HepG2 (cell line): ENCODE data around the gene DAPP1. TPM values are rescaled to one million over a fixed set of nuclear protein-coding genes. Genes with fewer than 3 reads are reported as not detected.

ENCODE experiments used
- ATAC-seq: fragments of 200-7000 bp; cut with Tn5 transposase; 3 replicates; pipeline ENCODE4 v1.9.1; 2020; ENCODE audit warnings: mild to moderate bottlenecking, moderate library complexity
- BruUV-seq: library from RNA; stranded (reverse); fragments of 400-500 nt; replicated peaks from 2 replicates; lab custom pipeline; 2021; lab: Mats Ljungman, UMichigan
- CTCF ChIA-PET: fragments of 300-600 bp; formaldehyde crosslinking; extraction: SDS; loops from one replicate; lab custom pipeline; 2021; ENCODE audit warnings: low total read pairs, inconsistent platforms, low intra/inter-chr PET ratio; lab: Yijun Ruan, JAX
- POLR2A ChIA-PET: fragments of 350-600 bp; sonication (Branson Sonifier 250); formaldehyde crosslinking; loops from one replicate; lab custom pipeline; 2020; ENCODE audit warnings: antibody characterized with exemption, inconsistent platforms; lab: Yijun Ruan, JAX
- DNase-seq: peaks from one replicate; pipeline ENCODE4 v3.0.0-alpha.2; 2015; ENCODE audit warnings: low spot score
- FAIRE-seq: peaks from 3 replicates; lab custom pipeline; 2011; peaks lifted over from hg19 to GRCh38; lab: Jason Lieb, UNC
- H2AFZ ChIP-seq: one replicate; pipeline ENCODE4 v1.6.1; 2011; ENCODE audit warnings: low read length, inconsistent platforms
- H3K27ac ChIP-seq: fragments of 300-600 bp; 3 replicates; pipeline ENCODE4 v1.8.0; 2011; ENCODE audit warnings: mixed run types, mild to moderate bottlenecking, mixed read lengths, low read length, inconsistent platforms; ENCODE audit not compliant: insufficient read depth; ENCODE audit errors: extremely low read length
- H3K27me3 ChIP-seq, 2 experiments: fragments of 200-600 bp in 1 of 2; 2 replicates in 1 of 2; 3 replicates in 1 of 2; pipeline versions ENCODE4 v1.6.0 to v1.8.0; 2011; ENCODE audit warnings: low read length in 2 of 2, mild to moderate bottlenecking in 2 of 2, moderate library complexity in 2 of 2, inconsistent platforms in 1 of 2; ENCODE audit not compliant: insufficient read depth in 2 of 2, control insufficient read depth in 1 of 2
- H3K36me3 ChIP-seq, 2 experiments: fragments of 200-600 bp in 1 of 2; replicated peaks in 1 of 2; 2 replicates in 1 of 2; 3 replicates in 1 of 2; pipeline versions ENCODE4 v1.5.1 to v1.8.0; 2011; ENCODE audit warnings: low read length in 2 of 2, inconsistent platforms in 1 of 2; ENCODE audit not compliant: insufficient read depth in 2 of 2, control insufficient read depth in 1 of 2
- H3K4me1 ChIP-seq: 2 replicates; pipeline ENCODE4 v1.5.1; 2012; ENCODE audit warnings: low read length, inconsistent platforms; ENCODE audit not compliant: insufficient read depth
- H3K4me2 ChIP-seq: 2 replicates; pipeline ENCODE4 v1.6.0; 2011; ENCODE audit warnings: low read depth, low read length, inconsistent platforms
- H3K4me3 ChIP-seq, 3 experiments: fragments of 200-600 bp in 1 of 3; sonication (generic), shearing (Covaris generic) in 1 of 3; replicated peaks in 1 of 3; 2 replicates each; pipeline ENCODE4 v1.5.1; 2011 to 2016; ENCODE audit warnings: low read length in 3 of 3, inconsistent platforms in 2 of 3, low read depth in 2 of 3, mild to moderate bottlenecking in 2 of 3, control low read depth in 1 of 3, mixed read lengths in 1 of 3; ENCODE audit not compliant: insufficient read depth in 1 of 3
- H3K79me2 ChIP-seq: one replicate; pipeline ENCODE4 v1.6.1; 2011; ENCODE audit warnings: low read length, inconsistent platforms; ENCODE audit not compliant: insufficient read depth
- H3K9ac ChIP-seq: 2 replicates; pipeline ENCODE4 v1.6.0; 2011; ENCODE audit warnings: mild to moderate bottlenecking, low read depth, low read length, inconsistent platforms; ENCODE audit not compliant: insufficient read depth
- H3K9me3 ChIP-seq: 2 replicates; pipeline ENCODE4 v1.5.1; 2012; ENCODE audit warnings: mild to moderate bottlenecking, low read length
- H4K20me1 ChIP-seq: 2 replicates; pipeline ENCODE4 v1.6.0; 2011; ENCODE audit warnings: inconsistent platforms, mild to moderate bottlenecking, low read length, moderate library complexity; ENCODE audit not compliant: insufficient read depth
- ATF1 ChIP-seq: IDR thresholded peaks from 2 replicates; pipeline ENCODE4 v1.6.1; 2016; ENCODE audit warnings: mild to moderate bottlenecking, control low read depth
- FIP1L1 ChIP-seq: fragments of 200-400 bp; formaldehyde crosslinking; IDR thresholded peaks from 2 replicates; pipeline ENCODE4 v1.6.1; 2018; ENCODE audit warnings: low read depth, mild to moderate bottlenecking, low read length, moderate library complexity, borderline replicate concordance; ENCODE audit not compliant: insufficient read depth
- GATA4 ChIP-seq: sonication (generic); IDR thresholded peaks from 2 replicates; pipeline ENCODE4 v1.6.1; 2016; ENCODE audit warnings: antibody characterized with exemption, low read depth, borderline replicate concordance
- MBNL3 ChIP-seq: fragments of 250-450 bp; sonication (Bioruptor Pico); conservative IDR thresholded peaks from 2 replicates; pipeline ENCODE4 v1.8.0; 2022; ENCODE audit warnings: mild to moderate bottlenecking, inconsistent platforms
- MED8 ChIP-seq: sonication (generic); formaldehyde crosslinking; IDR thresholded peaks from 2 replicates; pipeline ENCODE4 v1.8.1; 2023; ENCODE audit warnings: mild to moderate bottlenecking, missing genetic modification reagents; ENCODE audit not compliant: insufficient replicate concordance
- TBX3 ChIP-seq: fragments of 450-650 bp; IDR thresholded peaks from 2 replicates; pipeline ENCODE4 v1.6.1; 2017; ENCODE audit warnings: antibody characterized with exemption, mild to moderate bottlenecking, inconsistent platforms, borderline replicate concordance
- TP53 ChIP-seq: sonication (generic); formaldehyde crosslinking; conservative IDR thresholded peaks from 2 replicates; pipeline ENCODE4 v1.4.0; 2020; ENCODE audit warnings: missing genetic modification reagents
- WGBS: methylation state at CpG from one replicate; pipeline ENCODE4 v1.1.6; 2017; ENCODE audit warnings: low lambda C conversion rate; 5-methylcytosine and 5-hydroxymethylcytosine counted together
- in situ Hi-C: cut with HindIII; loops from 2 replicates; pipeline ENCODE4 v1.10.0; 2017; ENCODE audit warnings: low pct_unique_long_range_greater_than_20kb; ENCODE audit not compliant: extremely low pct_ligation_motif_present
- intact Hi-C: fragments of 100-400 bp; cut with micrococcal nuclease; formaldehyde crosslinking; loops from one replicate; pipeline ENCODE4 v1.10.0; 2022; ENCODE audit not compliant: unreplicated experiment
- polyA plus RNA-seq, 8 experiments: library from polyadenylated mRNA; depleted of rRNA in 3 of 8; stranded (reverse) in 7 of 8; unstranded in 1 of 8; fragments of >200 nt; fragmentation: Illumina TruSeq in 4 of 8; extraction: Trizol in 4 of 8; gene quantifications; 2 replicates each; pipeline versions ENCODE4 v1.2.1 to v1.2.3, GENCODE V29; 2011 to 2016; ENCODE audit warnings: low read depth in 4 of 8, missing spikeins in 1 of 8, mixed read lengths in 1 of 8; ENCODE audit not compliant: insufficient read depth in 1 of 8
- total RNA-seq, 5 experiments: library from RNA; depleted of rRNA; stranded (reverse); fragments of >200 nt; fragmentation: Illumina TruSeq; extraction: Trizol; gene quantifications; 2 replicates each; pipeline ENCODE4 v1.2.3, GENCODE V29; 2016; ENCODE audit warnings: low read depth in 1 of 5
- TF ChIP-seq, protein P1 (sequence below): sonication (generic); formaldehyde crosslinking; IDR thresholded peaks from 2 replicates; pipeline ENCODE4 v1.8.0; 2022; ENCODE audit warnings: mild to moderate bottlenecking, missing genetic modification reagents, borderline replicate concordance
- TF ChIP-seq, protein P2 (sequence below): sonication (generic); formaldehyde crosslinking; IDR thresholded peaks from 2 replicates; pipeline ENCODE4 v1.5.0; 2020; ENCODE audit warnings: missing genetic modification reagents

DAPP1 gene
- total and polyA plus RNA-seq, 2 of the 13 experiments (the other 11 are each of a cell fraction or from before 2014, with no cell fraction given): not detected

DNA sequence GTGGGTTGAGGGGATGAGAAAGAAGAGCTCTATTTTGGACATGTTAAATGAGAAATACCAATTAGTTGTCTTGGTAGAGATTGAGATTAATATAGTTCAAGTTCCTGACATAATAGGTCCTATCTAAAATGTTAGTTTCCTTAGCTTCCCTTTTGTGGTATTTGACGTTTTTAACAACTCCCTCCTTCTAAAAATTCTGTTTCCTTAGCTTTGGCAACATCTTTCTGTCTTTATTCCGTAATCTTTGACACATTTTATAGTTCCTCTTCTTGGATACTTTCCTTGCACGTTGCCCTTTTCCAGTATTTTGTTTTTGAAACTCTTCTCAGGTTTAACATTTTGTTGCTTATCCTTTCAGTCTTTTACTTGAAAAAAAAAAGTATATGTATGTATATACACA, 40.7 kb downstream of the DAPP1 start:
- no peaks in the 10 kb centered on the region for H4K20me1 ChIP-seq
- no peak for DNase-seq
- in situ Hi-C loops (no loop called here), intact Hi-C loops (loop anchor here (1.0 kb wide), 1 partner anchor 43 kb away; no protein-coding TSS in a partner anchor)
- no peak for FAIRE-seq
- no peaks in the 10 kb centered on the region for H3K79me2 ChIP-seq
- CTCF ChIA-PET: no interaction called here
- H3K27me3 ChIP-seq: no peaks in the 10 kb centered on the region; a peak in 1 of 5 replicates
- no peak overlapping the region for H3K4me3 ChIP-seq
- no peak overlapping the region for H3K27ac ChIP-seq
- no peaks in the 10 kb centered on the region for H3K4me1 ChIP-seq
- no peak overlapping the region for H2AFZ ChIP-seq
- H3K36me3 ChIP-seq: no peaks in the 10 kb centered on the region
- POLR2A ChIA-PET: no interaction called here
- WGBS: 0% methylated on average over 3 of the region's 3 CpGs
- no peaks in the 10 kb centered on the region for H3K9me3 ChIP-seq
- no peak overlapping the region for H3K9ac ChIP-seq
- BruUV-seq: no TSS peak
- TF ChIP-seq GATA4: no peak
- TF ChIP-seq, protein P1, sequence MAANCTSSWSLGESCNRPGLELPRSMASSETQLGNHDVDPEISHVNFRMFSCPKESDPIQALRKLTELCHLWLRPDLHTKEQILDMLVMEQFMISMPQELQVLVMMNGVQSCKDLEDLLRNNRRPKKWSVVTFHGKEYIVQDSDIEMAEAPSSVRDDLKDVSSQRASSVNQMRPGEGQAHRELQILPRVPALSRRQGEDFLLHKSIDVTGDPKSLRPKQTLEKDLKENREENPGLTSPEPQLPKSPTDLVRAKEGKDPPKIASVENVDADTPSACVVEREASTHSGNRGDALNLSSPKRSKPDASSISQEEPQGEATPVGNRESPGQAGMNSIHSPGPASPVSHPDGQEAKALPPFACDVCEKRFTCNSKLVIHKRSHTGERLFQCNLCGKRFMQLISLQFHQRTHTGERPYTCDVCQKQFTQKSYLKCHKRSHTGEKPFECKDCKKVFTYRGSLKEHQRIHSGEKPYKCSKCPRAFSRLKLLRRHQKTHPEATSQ (CRISPR knock-in tag): no peak
- H3K4me2 ChIP-seq: no peak overlapping the region
- ATAC-seq: no peak

DNA sequence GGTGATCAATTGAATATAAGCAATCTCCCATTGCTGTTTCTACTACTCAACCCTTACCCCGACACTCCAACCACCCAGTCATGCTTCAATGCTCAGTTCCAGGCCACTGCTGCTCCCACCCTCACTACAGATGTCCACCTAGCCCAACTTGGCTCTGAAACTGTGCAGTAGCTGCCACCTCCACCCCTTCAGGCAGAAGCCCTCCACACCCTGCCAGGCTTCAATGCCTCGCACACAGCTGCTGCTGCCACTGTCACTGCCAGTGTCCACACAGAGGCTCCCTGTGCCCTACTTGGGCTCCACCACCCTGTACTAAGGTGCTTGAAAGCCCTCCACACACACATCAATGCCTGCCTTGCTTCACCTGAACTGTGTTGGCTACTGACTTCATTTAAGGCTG, 43.0 kb downstream of the DAPP1 start:
- Histone ChIP-seq H3K36me3 (no peaks in the 10 kb centered on the region), H3K79me2 (no peaks in the 10 kb centered on the region), H3K9ac (no peak overlapping the region), H3K4me3 (no peak overlapping the region), H3K27me3 (no peaks in the 10 kb centered on the region; a peak in 1 of 5 replicates), H3K4me2 (no peak overlapping the region), H3K27ac (no peak overlapping the region), H2AFZ (no peak overlapping the region), H4K20me1 (no peaks in the 10 kb centered on the region), H3K4me1 (no peaks in the 10 kb centered on the region), H3K9me3 (no peaks in the 10 kb centered on the region)
- intact Hi-C loops: no loop called here
- no TSS peak for BruUV-seq
- DNase-seq (no peak), FAIRE-seq (no peak), ATAC-seq (no peak)
- no peak for TF ChIP-seq ATF1 (CRISPR knock-in tag)
- no peak for TF ChIP-seq MBNL3 (CRISPR knock-in tag)
- TF ChIP-seq, protein P2, sequence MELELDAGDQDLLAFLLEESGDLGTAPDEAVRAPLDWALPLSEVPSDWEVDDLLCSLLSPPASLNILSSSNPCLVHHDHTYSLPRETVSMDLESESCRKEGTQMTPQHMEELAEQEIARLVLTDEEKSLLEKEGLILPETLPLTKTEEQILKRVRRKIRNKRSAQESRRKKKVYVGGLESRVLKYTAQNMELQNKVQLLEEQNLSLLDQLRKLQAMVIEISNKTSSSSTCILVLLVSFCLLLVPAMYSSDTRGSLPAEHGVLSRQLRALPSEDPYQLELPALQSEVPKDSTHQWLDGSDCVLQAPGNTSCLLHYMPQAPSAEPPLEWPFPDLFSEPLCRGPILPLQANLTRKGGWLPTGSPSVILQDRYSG: no peak
- TF ChIP-seq MED8 (CRISPR knock-in tag): no peak
- TF ChIP-seq FIP1L1: no peak
- TF ChIP-seq TBX3: no peak
- no peak for TF ChIP-seq TP53 (CRISPR knock-in tag)
- in situ Hi-C loops: no loop called here
- WGBS: 47% methylated on average over 2 of the region's 2 CpGs
- CTCF ChIA-PET: no interaction called here
- POLR2A ChIA-PET: no interaction called here
